Measurements from ENCODE around the gene ADAM33. TPM values are rescaled to one million over a fixed set of nuclear protein-coding genes. Genes with fewer than 3 reads are reported as not detected.

The ADAM33 gene
- polyA plus RNA-seq, 1 donor: 9.1 TPM

GRCh38 chr20:3663858-3664257, 18.0 kb downstream of the ADAM33 start:
- no peak for DNase-seq

GRCh38 chr20:3663031-3663701, 18.6 kb downstream of the ADAM33 start, which contains the start of gene GFRA4:
Gene GFRA4, minus strand, starts transcription at chr20:3663399. Its CDS starts 0 bp downstream, at chr20:3663399.
- DNase-seq: no peak

- no peak for DNase-seq
Observed at GRCh38 chr20:3661814-3662665, 19.8 kb downstream of the ADAM33 start.

GRCh38 chr20:3661060-3661813, 20.6 kb downstream of the ADAM33 start:
- no peak for DNase-seq

- no peak for DNase-seq
Observed at GRCh38 chr20:3660262-3661059, 21.3 kb downstream of the ADAM33 start.

GRCh38 chr20:3659492-3660261, 22.1 kb downstream of the ADAM33 start:
- DNase-seq: no peak

- no peak for DNase-seq
Observed at GRCh38 chr20:3658716-3659491, 22.9 kb downstream of the ADAM33 start.

GRCh38 chr20:3658019-3658715, 23.6 kb downstream of the ADAM33 start:
- no peak for DNase-seq

- no peak for DNase-seq
Observed at GRCh38 chr20:3655131-3655405, 26.7 kb downstream of the ADAM33 start.

- DNase-seq: no peak
Observed at GRCh38 chr20:3654326-3655130, 27.3 kb downstream of the ADAM33 start.

- no peak for DNase-seq
Observed at GRCh38 chr20:3653921-3654320, 27.9 kb downstream of the ADAM33 start.

- no peak for DNase-seq
Observed at GRCh38 chr20:3652676-3653596, 28.9 kb downstream of the ADAM33 start.

- no peak for DNase-seq
Observed at GRCh38 chr20:3652221-3652620, 29.6 kb downstream of the ADAM33 start.

- DNase-seq: no peak
Observed at GRCh38 chr20:3651204-3651962, 30.4 kb downstream of the ADAM33 start.

- DNase-seq: no peak
Observed at GRCh38 chr20:3648951-3649350, 32.9 kb downstream of the ADAM33 start.

GRCh38 chr20:3647473-3647872, 34.3 kb downstream of the ADAM33 start:
- DNase-seq: no peak

- DNase-seq: no peak
Observed at GRCh38 chr20:3646651-3647050, 35.2 kb downstream of the ADAM33 start.

Data from left kidney (tissue), 2 donors.